HepG2 (cell line): ENCODE data around the gene SLC2A4. TPM values are rescaled to one million over a fixed set of nuclear protein-coding genes. Genes with fewer than 3 reads are reported as not detected.
A peak's percentile ranks its signal among the peaks of the same experiment; 100 is the strongest.

Experiments
- AHR ChIP-seq: IDR thresholded peaks from 2 replicates; pipeline ENCODE4 v1.6.1; 2018; ENCODE audit warnings: missing genetic modification reagents, missing compliant biosample characterization
- BRD4 ChIP-seq: sonication (generic); formaldehyde crosslinking; IDR thresholded peaks from 2 replicates; pipeline ENCODE4 v1.4.0; 2020; ENCODE audit warnings: missing genetic modification reagents
- DPF2 ChIP-seq: sonication (generic); formaldehyde crosslinking; IDR thresholded peaks from 2 replicates; pipeline ENCODE4 v1.4.0; 2020; ENCODE audit warnings: mild to moderate bottlenecking, low read depth, missing genetic modification reagents, borderline replicate concordance
- IKZF1 ChIP-seq: fragments of 450-650 bp; IDR thresholded peaks from 2 replicates; pipeline ENCODE4 v1.7.1; 2016
- KLF6 ChIP-seq: IDR thresholded peaks from 2 replicates; pipeline ENCODE4 v1.8.0; 2016; ENCODE audit warnings: missing biosample characterization, missing genetic modification reagents
- MIXL1 ChIP-seq: IDR thresholded peaks from 2 replicates; pipeline ENCODE4 v1.6.1; 2016
- MYPOP ChIP-seq: sonication (generic); formaldehyde crosslinking; IDR thresholded peaks from 2 replicates; pipeline ENCODE4 v1.8.1; 2023; ENCODE audit warnings: mild to moderate bottlenecking, moderate library complexity, missing genetic modification reagents
- NR3C1 ChIP-seq: sonication (generic); formaldehyde crosslinking; IDR thresholded peaks from 2 replicates; pipeline ENCODE4 v1.4.0; 2020; ENCODE audit warnings: missing genetic modification reagents
- PHF5A ChIP-seq: IDR thresholded peaks from one replicate; pipeline ENCODE4 v1.6.1; 2018; ENCODE audit warnings: low read depth, missing genetic modification reagents; ENCODE audit not compliant: unreplicated experiment
- RBAK ChIP-seq: sonication (generic); formaldehyde crosslinking; IDR thresholded peaks from 2 replicates; pipeline ENCODE4 v1.5.1; 2020; ENCODE audit warnings: mild to moderate bottlenecking, missing genetic modification reagents
- RORA ChIP-seq: sonication (generic); formaldehyde crosslinking; IDR thresholded peaks from 2 replicates; pipeline ENCODE4 v1.5.0; 2020; ENCODE audit warnings: mild to moderate bottlenecking, missing genetic modification reagents, moderate library complexity
- SRF ChIP-seq: IDR thresholded peaks from 2 replicates; pipeline ENCODE4 v1.6.1; 2011; ENCODE audit warnings: mild to moderate bottlenecking, low read depth, low read length, moderate library complexity
- TFAP4 ChIP-seq: sonication (generic); IDR thresholded peaks from 2 replicates; pipeline ENCODE4 v1.6.1; 2016; ENCODE audit warnings: low read depth, borderline replicate concordance
- TSC22D2 ChIP-seq: sonication (generic); formaldehyde crosslinking; IDR thresholded peaks from 2 replicates; pipeline ENCODE4 v1.5.1; 2020; ENCODE audit warnings: missing genetic modification reagents, mild to moderate bottlenecking, borderline replicate concordance
- ZFP90 ChIP-seq: sonication (generic); formaldehyde crosslinking; IDR thresholded peaks from 2 replicates; pipeline ENCODE4 v1.8.0; 2022; ENCODE audit warnings: missing genetic modification reagents, mild to moderate bottlenecking, inconsistent platforms, borderline replicate concordance
- ZNF274 ChIP-seq: sonication (generic); formaldehyde crosslinking; IDR thresholded peaks from 2 replicates; pipeline ENCODE4 v1.5.1; 2020; ENCODE audit warnings: mild to moderate bottlenecking, missing genetic modification reagents
- ZNF460 ChIP-seq: sonication (generic); formaldehyde crosslinking; IDR thresholded peaks from 2 replicates; pipeline ENCODE4 v1.5.1; 2020; ENCODE audit warnings: missing genetic modification reagents, mild to moderate bottlenecking, borderline replicate concordance
- ZNF468 ChIP-seq: sonication (generic); formaldehyde crosslinking; IDR thresholded peaks from 2 replicates; pipeline ENCODE4 v1.8.0; 2022; ENCODE audit warnings: mild to moderate bottlenecking, moderate library complexity, missing genetic modification reagents
- ZNF512B ChIP-seq: sonication (generic); formaldehyde crosslinking; IDR thresholded peaks from 2 replicates; pipeline ENCODE4 v1.5.1; 2020; ENCODE audit warnings: missing genetic modification reagents, mild to moderate bottlenecking, borderline replicate concordance
- ZNF605 ChIP-seq: sonication (generic); formaldehyde crosslinking; IDR thresholded peaks from 2 replicates; pipeline ENCODE4 v1.8.0; 2022; ENCODE audit warnings: mild to moderate bottlenecking, missing genetic modification reagents
- ZNF614 ChIP-seq: IDR thresholded peaks from 2 replicates; pipeline ENCODE4 v1.6.1; 2018; ENCODE audit warnings: missing biosample characterization, missing genetic modification reagents, inconsistent platforms, borderline replicate concordance
- polyA plus RNA-seq, 8 experiments: library from polyadenylated mRNA; depleted of rRNA in 3 of 8; stranded (reverse) in 7 of 8; unstranded in 1 of 8; fragments of >200 nt; fragmentation: Illumina TruSeq in 4 of 8; extraction: Trizol in 4 of 8; gene quantifications; 2 replicates each; pipeline versions ENCODE4 v1.2.1 to v1.2.3, GENCODE V29; 2011 to 2016; ENCODE audit warnings: low read depth in 4 of 8, missing spikeins in 1 of 8, mixed read lengths in 1 of 8; ENCODE audit not compliant: insufficient read depth in 1 of 8
- total RNA-seq, 5 experiments: library from RNA; depleted of rRNA; stranded (reverse); fragments of >200 nt; fragmentation: Illumina TruSeq; extraction: Trizol; gene quantifications; 2 replicates each; pipeline ENCODE4 v1.2.3, GENCODE V29; 2016; ENCODE audit warnings: low read depth in 1 of 5

Gene SLC2A4
- total and polyA plus RNA-seq, 2 of the 13 experiments (the other 11 are each of a cell fraction or from before 2014, with no cell fraction given) = 4.9 to 5.8 TPM

- no peak for TF ChIP-seq SRF
- TF ChIP-seq ZNF468 (CRISPR knock-in tag) = no peak
- TF ChIP-seq NR3C1 (CRISPR knock-in tag) = no peak
- TF ChIP-seq ZNF460 (CRISPR knock-in tag) = no peak
- TF ChIP-seq ZNF614 (CRISPR knock-in tag) = no peak
- no peak for TF ChIP-seq ZNF512B (CRISPR knock-in tag)
- TF ChIP-seq BRD4 (CRISPR knock-in tag) = 0 out of 2 replicates have a peak, but pooled peaks have one; percentile 41
- no peak for TF ChIP-seq RORA (CRISPR knock-in tag)
- TF ChIP-seq ZNF605 (CRISPR knock-in tag) = no peak
- no peak for TF ChIP-seq RBAK (CRISPR knock-in tag)
- TF ChIP-seq DPF2 (CRISPR knock-in tag) = no peak
- TF ChIP-seq KLF6 (CRISPR knock-in tag) = 0 out of 2 replicates have a peak, but pooled peaks have one; percentile 15
- no peak for TF ChIP-seq IKZF1
- TF ChIP-seq TSC22D2 (CRISPR knock-in tag) = no peak
- no peak for TF ChIP-seq PHF5A
- peak; percentile 62; the same call in 1 of the 2 replicates for TF ChIP-seq MYPOP (CRISPR knock-in tag)
- no peak for TF ChIP-seq TFAP4
- no peak for TF ChIP-seq ZNF274 (CRISPR knock-in tag)
- TF ChIP-seq ZFP90 (CRISPR knock-in tag) = no peak
- no peak for TF ChIP-seq MIXL1
- TF ChIP-seq AHR = 0 out of 2 replicates have a peak, but pooled peaks have one; percentile 20
Measured at GRCh38 chr17:7307686-7308624, 26.4 kb downstream of the SLC2A4 start (continued).
